Activated CD4-positive, alpha-beta T cell treated with anti-CD3 and anti-CD28 coated beads, Interleukin-10, Interleukin-2, amounts not matched to agents 100 ng/mL and 50 ng/mL, durations not matched to agents 16 hours and 8 hours (primary cell): ENCODE results near the gene STOX1.
"Not testable (repeated sequence)": the region's sequence is repeated elsewhere in the genome, so short reads cannot be mapped to it uniquely, and the experiment has no call there.

Experiments used
- DNase-seq: peaks from one replicate; pipeline ENCODE4 v3.0.0-alpha.2; 2020

Gene STOX1

GRCh38 chr10:68826764-68827591, at the start of gene STOX1:
Gene STOX1, plus strand, starts transcription at chr10:68827531. Its CDS starts 93 bp downstream, at chr10:68827624.
- DNase-seq: peak; percentile 66

DNA sequence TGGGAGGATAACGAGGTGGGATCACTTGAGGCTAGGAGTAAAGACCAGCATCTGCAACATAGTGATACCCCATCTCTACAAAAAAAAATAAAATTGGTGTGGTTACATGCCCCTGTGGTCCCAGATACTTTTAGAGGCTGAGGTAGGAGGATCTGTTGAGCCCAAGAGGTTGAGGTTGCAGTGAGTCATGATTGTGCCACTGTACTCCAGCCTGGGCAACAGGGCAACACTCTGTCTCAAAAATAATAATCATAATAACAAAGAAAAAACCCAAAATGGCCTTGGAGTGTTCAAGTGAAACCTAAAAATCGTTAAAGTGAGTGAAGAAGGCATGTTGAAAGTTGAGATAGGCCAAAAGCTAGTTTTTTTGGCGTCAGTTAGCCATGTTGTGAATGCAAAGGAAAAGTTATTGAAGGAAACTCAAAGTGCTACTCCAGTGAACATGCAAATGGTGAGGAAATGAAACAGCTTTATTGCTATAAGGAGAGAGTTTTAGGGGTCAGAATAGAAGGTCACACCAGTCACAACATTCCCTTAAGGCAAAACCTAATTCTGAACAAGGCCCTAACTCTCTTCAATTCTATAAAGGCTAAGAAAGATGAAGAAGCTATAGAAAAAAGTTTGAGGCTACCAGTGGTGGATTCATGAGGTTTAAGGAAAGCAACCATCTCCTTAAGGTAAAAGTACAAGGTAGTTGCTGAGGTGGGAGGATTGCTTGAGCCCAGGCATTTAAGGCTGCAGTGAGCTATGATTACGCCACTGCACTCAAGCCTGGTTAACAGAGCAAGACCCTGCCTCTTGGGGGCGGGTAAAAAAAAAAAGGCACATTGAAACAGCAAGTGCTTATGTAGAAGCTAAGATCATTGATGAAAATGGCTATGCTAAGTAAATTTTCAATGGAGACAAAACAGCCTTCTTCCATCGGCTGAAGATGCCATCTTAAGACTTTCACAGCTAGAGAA, 45.4 kb upstream of the STOX1 start:
- DNase-seq: no peak

- DNase-seq: no peak
These were observed 42.9 kb upstream of the STOX1 start for GRCh38 chr10:68784476-68784875.

DNA sequence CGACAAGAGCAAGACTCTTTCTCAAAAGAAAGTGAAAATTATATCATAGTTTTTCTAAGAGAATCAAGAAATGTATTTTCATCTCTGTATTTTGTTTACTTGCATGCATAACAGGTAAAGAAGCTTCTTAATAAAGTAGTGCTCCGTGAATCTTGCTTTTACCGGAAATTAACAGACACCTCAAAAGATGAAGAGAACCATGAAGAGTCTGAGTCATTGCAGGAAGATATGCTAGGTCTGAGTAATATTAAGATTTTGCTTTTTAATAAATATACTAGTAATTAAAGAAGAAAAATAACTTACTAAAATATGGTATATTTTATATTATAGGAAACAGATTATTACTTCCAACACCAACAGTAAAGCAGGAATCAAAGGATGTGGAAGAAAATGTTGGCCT, 39.5 kb upstream of the STOX1 start:
- peak; percentile 63 for DNase-seq

DNA sequence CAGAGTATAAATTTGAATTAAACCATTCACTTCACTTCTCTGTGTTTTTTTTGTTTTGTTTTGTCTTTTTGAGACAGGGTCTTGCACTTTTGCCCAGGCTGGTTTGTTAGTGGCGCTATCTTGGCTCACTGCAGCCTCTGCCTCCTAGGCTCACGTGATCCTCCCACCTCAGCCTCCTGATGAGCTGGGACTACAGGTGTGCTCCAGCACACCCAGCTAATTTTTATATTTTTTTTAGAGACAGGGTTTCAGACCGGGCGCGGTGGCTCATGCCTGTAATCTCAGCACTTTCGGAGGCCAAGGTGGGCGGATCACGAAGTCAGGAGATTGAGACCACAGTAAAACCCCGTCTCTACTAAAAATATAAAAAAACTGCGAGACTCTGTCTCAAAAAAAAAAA, 36.9 kb upstream of the STOX1 start:
- no peak for DNase-seq

DNA sequence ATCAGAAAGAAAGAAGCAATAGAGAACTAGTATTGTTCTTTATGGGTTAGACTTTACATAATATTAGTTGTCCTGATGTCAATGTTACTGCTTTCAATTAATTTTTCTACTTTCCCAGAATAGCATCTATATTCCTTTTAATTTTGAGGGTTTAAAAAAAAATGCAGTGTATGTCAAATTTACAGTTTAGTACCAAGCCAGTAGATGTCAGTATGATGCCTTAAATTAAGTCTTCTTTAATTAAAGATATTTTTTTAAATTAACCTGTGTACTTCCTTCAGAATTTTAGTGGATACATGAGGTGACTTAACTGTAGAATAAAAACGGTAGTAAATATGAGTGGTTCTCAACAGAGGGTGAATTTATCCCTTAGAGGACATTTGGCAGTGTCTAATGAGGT, 35.2 kb upstream of the STOX1 start:
- DNase-seq: no peak

- no peak for DNase-seq
These were observed 31.3 kb upstream of the STOX1 start for GRCh38 chr10:68795886-68796532.

GRCh38 chr10:68796605-68797004, 30.7 kb upstream of the STOX1 start:
- no peak for DNase-seq

GRCh38 chr10:68800211-68800610, 27.1 kb upstream of the STOX1 start:
- DNase-seq: no peak

DNA sequence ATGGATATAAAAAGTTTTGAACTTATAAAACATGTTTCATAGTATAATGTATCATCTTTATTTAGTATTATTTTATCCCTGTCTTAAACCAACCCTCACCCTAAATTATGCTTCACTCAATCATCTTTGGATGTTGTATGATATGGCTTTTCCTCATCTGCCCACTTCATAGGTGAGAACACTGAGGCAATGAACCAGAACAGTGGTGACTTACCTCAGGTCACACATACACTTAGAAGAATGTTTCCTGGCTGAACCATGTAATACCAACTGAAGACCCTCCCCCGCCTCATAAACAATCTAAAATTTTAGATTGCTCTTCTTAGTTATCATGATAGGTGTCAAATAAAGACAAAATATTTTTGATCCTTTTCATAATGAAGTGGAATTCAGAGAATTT, 22.6 kb upstream of the STOX1 start:
- DNase-seq: no peak

- not testable (repeated sequence) for DNase-seq
These were observed 16.5 kb upstream of the STOX1 start for GRCh38 chr10:68810830-68811229.

DNA sequence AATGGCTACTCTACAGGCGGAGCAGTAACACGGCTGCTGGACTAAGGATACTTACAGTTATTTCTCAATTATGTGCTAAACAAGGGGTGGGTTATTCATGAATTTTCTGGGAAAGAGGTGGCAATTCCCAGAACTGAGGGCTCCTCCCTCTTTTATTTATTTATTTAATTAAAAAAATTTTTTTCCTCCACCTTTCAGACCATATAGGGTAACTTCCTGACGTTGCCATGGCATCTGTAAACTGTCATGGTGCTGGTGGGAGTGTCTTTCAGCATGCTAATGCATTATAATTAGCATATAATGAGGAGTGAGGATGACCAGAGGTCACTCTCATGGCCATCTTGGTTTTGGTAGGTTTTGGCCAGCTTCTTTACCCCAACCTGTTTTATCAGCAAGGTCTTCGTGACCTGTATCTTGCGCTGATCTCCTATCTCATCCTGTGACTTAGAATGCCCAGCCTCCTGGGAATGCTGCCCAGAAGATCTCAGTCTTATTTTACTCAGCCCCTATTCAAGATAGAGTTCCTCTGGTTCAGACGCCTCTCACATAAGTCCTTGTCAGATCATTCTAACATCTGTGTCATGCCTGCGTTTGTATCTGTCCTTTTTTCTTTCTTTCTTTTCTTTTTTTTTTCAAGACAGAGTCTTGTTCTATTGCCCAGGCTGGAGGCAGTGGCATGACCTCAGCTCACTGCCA, 15.9 kb upstream of the STOX1 start:
- no peak for DNase-seq

DNA sequence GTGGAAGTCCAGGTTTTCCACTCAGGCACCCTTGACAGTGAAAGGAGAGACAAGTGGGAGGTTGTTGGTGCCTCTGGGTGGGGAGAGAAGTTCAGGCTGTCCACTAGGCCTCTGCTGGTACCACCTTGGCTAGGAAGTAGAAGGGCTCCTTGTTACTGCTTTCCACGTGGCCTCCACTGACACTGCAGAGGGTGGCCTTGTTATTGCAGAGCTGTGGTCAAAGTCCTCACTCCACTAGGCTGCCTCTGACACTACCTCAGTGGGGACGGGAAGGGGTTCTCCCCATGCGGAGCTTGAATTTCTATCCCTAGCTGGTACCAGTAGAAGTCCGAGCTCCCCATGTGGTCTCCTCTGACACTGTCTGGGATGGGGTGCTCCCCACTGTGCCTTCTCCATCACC, 14.9 kb upstream of the STOX1 start:
- DNase-seq: no peak

DNA sequence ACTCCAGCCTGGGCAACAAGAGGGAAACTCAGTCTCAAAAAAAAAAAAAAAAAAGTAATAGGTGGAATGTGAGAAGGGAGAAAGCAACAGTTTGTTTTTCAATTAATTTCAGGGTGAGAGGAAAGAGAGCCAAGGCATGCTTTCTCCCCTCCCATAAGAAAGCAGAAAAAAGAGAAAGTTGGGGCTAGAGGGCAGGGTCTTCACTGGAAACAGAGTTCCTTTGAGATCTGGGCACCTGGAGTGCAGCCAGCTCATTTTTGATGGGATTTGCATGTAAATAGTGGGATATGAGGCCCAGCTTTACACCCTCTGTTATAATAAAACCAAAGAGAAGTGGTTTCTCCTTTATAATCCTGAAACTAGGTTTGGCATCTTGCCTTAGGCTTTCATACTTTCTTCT, 13.8 kb upstream of the STOX1 start:
- no peak for DNase-seq

DNA sequence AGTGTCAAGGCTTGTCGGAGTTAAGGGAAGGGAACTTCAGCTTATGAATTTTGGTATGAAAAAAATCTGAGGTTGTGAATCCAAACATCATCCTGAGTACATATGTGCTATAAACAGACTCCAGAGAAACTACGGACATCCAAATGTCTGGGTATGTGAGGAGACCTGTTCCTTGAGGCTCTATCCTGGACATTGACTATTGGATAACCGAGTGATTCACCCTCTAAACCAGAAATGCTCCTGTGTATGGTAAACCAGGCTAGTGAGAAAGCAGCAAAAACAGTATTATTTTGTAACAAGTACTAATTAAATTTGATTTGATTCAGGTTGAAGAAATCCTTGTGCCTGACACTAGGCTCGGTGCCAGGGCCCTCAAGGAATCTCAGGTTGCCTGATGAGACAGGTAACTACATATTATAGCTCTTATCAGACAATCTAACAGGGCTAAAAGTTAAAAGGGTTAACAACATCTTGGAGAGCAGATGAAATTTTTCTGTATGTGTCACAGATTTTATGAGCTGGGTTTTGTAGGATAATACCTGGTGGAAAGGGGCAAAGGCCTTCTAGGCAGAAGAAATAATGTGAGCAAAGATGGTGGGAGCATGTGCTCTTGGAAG, 10.4 kb upstream of the STOX1 start:
- no peak for DNase-seq

DNA sequence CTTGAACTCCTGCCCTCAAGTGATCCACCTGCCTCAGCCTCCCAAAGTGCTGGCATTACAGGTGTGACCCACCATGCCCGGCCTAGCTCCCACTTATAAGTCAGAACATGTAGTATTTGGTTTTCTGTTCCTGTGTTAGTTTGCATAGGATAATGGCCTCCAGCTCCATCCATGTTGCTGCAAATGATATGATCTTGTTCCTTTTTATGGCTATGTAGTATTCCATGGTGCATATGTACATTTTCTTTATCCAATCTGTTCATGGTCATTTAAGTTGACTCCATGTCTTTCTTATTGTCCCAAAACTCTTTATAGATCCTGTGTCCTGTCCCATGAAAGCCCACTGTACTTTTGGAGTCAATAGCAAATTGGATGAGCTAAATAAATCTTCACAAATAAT, 7.0 kb upstream of the STOX1 start:
- not testable (repeated sequence) for DNase-seq

GRCh38 chr10:68822626-68823025, 4.7 kb upstream of the STOX1 start:
- not testable (repeated sequence) for DNase-seq

GRCh38 chr10:68827592-68827959, 245 bp downstream of the STOX1 start:
- not testable (repeated sequence) for DNase-seq

- DNase-seq: not testable (repeated sequence)
These were observed 811 bp downstream of the STOX1 start for GRCh38 chr10:68828083-68828601.

DNA sequence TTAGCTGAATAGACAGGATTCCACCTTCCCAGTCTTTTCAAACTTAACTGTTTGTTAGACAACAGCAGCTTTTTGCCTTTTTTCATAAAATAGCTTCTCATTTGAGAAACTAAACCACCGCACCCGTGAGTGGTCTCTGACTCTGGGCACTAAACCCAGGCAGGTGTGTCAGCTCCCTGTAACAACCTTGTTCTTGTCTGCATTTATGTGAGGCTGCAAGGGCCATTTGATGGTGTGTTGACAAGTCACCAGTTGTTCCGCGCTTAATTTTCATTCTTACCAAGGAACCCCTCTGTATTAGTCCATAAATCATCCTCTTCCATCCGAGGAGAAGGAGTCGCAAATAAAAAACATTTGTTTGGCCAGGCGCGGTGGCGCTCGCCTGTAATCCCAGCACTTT, 1.5 kb downstream of the STOX1 start:
- DNase-seq: no peak

DNA sequence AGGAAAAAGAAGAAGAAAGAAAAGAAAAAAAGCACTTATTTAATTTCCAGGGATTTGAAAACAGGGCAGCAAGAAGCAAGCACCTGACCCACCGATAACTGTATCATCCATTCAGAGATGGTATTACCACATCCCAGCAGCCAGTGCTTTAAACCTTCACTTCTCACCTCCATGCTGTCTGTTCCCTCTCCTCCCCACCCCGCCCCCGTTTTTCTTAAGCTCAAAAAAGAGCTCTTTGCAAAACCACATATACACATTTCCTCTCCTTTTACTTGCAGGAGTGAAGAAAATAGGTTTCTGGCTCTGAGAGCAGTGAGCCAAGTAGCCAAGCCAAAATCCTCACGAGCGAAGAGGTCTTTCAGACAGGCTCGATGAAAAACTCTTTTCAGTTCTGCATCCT, 2.2 kb downstream of the STOX1 start:
- no peak for DNase-seq

GRCh38 chr10:68829952-68830351, 2.6 kb downstream of the STOX1 start:
- DNase-seq: no peak
